ENCODE measurements around the gene SOS2. TPM values are rescaled to one million over a fixed set of nuclear protein-coding genes. Genes with fewer than 3 reads are reported as not detected.
A peak's percentile ranks its signal among the peaks of the same experiment; 100 is the strongest.

Gene SOS2
- total RNA-seq, 3 donors from 2014 or later (not counting 1 experiment from before 2014, with no cell fraction given) = 64.7 to 82.2 (median 69.5) TPM

GRCh38 chr14:50222055-50222613, 9.2 kb downstream of the SOS2 start:
- Mint-ChIP-seq H3K4me1 (peaks cover 51 to 53% of the 10 kb centered on the region in 2 donors), H3K9me3 (no peaks in the 10 kb centered on the region), H3K27ac (peak overlapping the region; percentile 13 to 68), H3K27me3 (ENCODE audit: low read depth in 2 of 2) (no peaks in the 10 kb centered on the region), H3K36me3 (no peaks in the 10 kb centered on the region), H3K4me3 (no peak overlapping the region)
- 88% methylated on average over 1 of the region's 1 CpG for WGBS (ENCODE audit: insufficient coverage)
- TF ChIP-seq CTCF (IDR thresholded peaks at IDR 0.05) = no peak
- no peak overlapping the region for H3K4me3 ChIP-seq (ENCODE audit: low read length)
- no peaks in the 10 kb centered on the region for H3K27me3 ChIP-seq (ENCODE audit: control insufficient read depth, insufficient read depth, low read length)
- no peak for ATAC-seq
- H3K27ac ChIP-seq (ENCODE audit: low read length) = no peak overlapping the region
- H3K9me3 ChIP-seq (ENCODE audit: control insufficient read depth, insufficient read depth, low read length) = no peaks in the 10 kb centered on the region
- DNase-seq = no peak
- no peaks in the 10 kb centered on the region for H3K36me3 ChIP-seq (ENCODE audit: control insufficient read depth, insufficient read depth, low read length)
- peaks cover 10% of the 10 kb centered on the region for H3K4me1 ChIP-seq (ENCODE audit: control insufficient read depth, insufficient read depth, low read length)
- intact Hi-C loops (cut with micrococcal nuclease) = loop anchor here (10.0 kb wide), 1 partner anchor 587 kb away; the partner anchor contains the start of gene DNAAF2

- ATAC-seq (no peak), DNase-seq (no peak)
- TF ChIP-seq CTCF (IDR thresholded peaks at IDR 0.05) = no peak
- H3K4me3 Mint-ChIP-seq = no peak overlapping the region
- 98% methylated on average over 5 of the region's 5 CpGs for WGBS (ENCODE audit: insufficient coverage)
- H3K36me3 ChIP-seq (ENCODE audit: control insufficient read depth, insufficient read depth, low read length) = no peaks in the 10 kb centered on the region
- H3K4me3 ChIP-seq (ENCODE audit: low read length) = no peak overlapping the region
- intact Hi-C loops (cut with micrococcal nuclease) = no loop called here
- no peaks in the 10 kb centered on the region for H3K9me3 Mint-ChIP-seq
- no peak overlapping the region for H3K27ac Mint-ChIP-seq
- H3K4me1 ChIP-seq (ENCODE audit: control insufficient read depth, insufficient read depth, low read length) = peaks cover 5% of the 10 kb centered on the region
- H3K36me3 Mint-ChIP-seq = no peaks in the 10 kb centered on the region
- no peaks in the 10 kb centered on the region for H3K9me3 ChIP-seq (ENCODE audit: control insufficient read depth, insufficient read depth, low read length)
- no peak overlapping the region for H3K27ac ChIP-seq (ENCODE audit: low read length)
- peaks cover 39 to 45% of the 10 kb centered on the region in 2 donors for H3K4me1 Mint-ChIP-seq
- H3K27me3 Mint-ChIP-seq (ENCODE audit: low read depth in 2 of 2) = no peaks in the 10 kb centered on the region
- H3K27me3 ChIP-seq (ENCODE audit: control insufficient read depth, insufficient read depth, low read length) = no peaks in the 10 kb centered on the region
Measured at GRCh38 chr14:50218501-50218900, 12.9 kb downstream of the SOS2 start.

- no peaks in the 10 kb centered on the region for H3K9me3 ChIP-seq (ENCODE audit: control insufficient read depth, insufficient read depth, low read length)
- no peak overlapping the region for H3K4me3 ChIP-seq (ENCODE audit: low read length)
- no peaks in the 10 kb centered on the region for H3K9me3 Mint-ChIP-seq
- H3K4me1 ChIP-seq (ENCODE audit: control insufficient read depth, insufficient read depth, low read length) = no peaks in the 10 kb centered on the region
- no peaks in the 10 kb centered on the region for H3K36me3 ChIP-seq (ENCODE audit: control insufficient read depth, insufficient read depth, low read length)
- no peak for TF ChIP-seq CTCF (IDR thresholded peaks at IDR 0.05)
- no peak overlapping the region for H3K4me3 Mint-ChIP-seq
- H3K27ac ChIP-seq (ENCODE audit: low read length) = no peak overlapping the region
- no peak for ATAC-seq
- no peak for DNase-seq
- no peak overlapping the region for H3K27ac Mint-ChIP-seq
- peaks cover 38 to 42% of the 10 kb centered on the region in 2 donors for H3K4me1 Mint-ChIP-seq
- H3K36me3 Mint-ChIP-seq = no peaks in the 10 kb centered on the region
- no peaks in the 10 kb centered on the region for H3K27me3 Mint-ChIP-seq (ENCODE audit: low read depth in 2 of 2)
- 100% methylated on average over 1 of the region's 2 CpGs for WGBS (ENCODE audit: insufficient coverage)
- intact Hi-C loops (cut with micrococcal nuclease) = no loop called here
- H3K27me3 ChIP-seq (ENCODE audit: control insufficient read depth, insufficient read depth, low read length) = no peaks in the 10 kb centered on the region
Measured at GRCh38 chr14:50215416-50215815, 16.0 kb downstream of the SOS2 start.

- Histone ChIP-seq H3K9me3 (ENCODE audit: control insufficient read depth, insufficient read depth, low read length) (no peaks in the 10 kb centered on the region), H3K4me3 (ENCODE audit: low read length) (no peak overlapping the region), H3K27me3 (ENCODE audit: control insufficient read depth, insufficient read depth, low read length) (no peaks in the 10 kb centered on the region), H3K4me1 (ENCODE audit: control insufficient read depth, insufficient read depth, low read length) (no peaks in the 10 kb centered on the region), H3K27ac (ENCODE audit: low read length) (no peak overlapping the region), H3K36me3 (ENCODE audit: control insufficient read depth, insufficient read depth, low read length) (no peaks in the 10 kb centered on the region)
- DNase-seq = no peak
- Mint-ChIP-seq H3K27me3 (ENCODE audit: low read depth in 2 of 2) (no peaks in the 10 kb centered on the region), H3K36me3 (no peaks in the 10 kb centered on the region), H3K4me1 (peaks cover 38 to 40% of the 10 kb centered on the region in 2 donors), H3K27ac (no peak overlapping the region), H3K4me3 (no peak overlapping the region), H3K9me3 (no peaks in the 10 kb centered on the region)
- intact Hi-C loops (cut with micrococcal nuclease) = no loop called here
- TF ChIP-seq CTCF (IDR thresholded peaks at IDR 0.05) = no peak
- ATAC-seq = no peak
- no CpG with 5 or more reads among the region's 2 CpGs for WGBS (ENCODE audit: insufficient coverage)
Measured at GRCh38 chr14:50213795-50214194, 17.6 kb downstream of the SOS2 start.

Measured in natural killer cell (primary cell).